HS-5 (cell line): ENCODE measurements around the gene MYLK2.
"Not testable (repeated sequence)": the region's sequence is repeated elsewhere in the genome, so short reads cannot be mapped to it uniquely, and the experiment has no call there.

ENCODE experiments used
- DNase-seq: peaks from one replicate; pipeline ENCODE4 v3.0.0-alpha.2; 2012; ENCODE audit warnings: low read depth

MYLK2 gene

DNA sequence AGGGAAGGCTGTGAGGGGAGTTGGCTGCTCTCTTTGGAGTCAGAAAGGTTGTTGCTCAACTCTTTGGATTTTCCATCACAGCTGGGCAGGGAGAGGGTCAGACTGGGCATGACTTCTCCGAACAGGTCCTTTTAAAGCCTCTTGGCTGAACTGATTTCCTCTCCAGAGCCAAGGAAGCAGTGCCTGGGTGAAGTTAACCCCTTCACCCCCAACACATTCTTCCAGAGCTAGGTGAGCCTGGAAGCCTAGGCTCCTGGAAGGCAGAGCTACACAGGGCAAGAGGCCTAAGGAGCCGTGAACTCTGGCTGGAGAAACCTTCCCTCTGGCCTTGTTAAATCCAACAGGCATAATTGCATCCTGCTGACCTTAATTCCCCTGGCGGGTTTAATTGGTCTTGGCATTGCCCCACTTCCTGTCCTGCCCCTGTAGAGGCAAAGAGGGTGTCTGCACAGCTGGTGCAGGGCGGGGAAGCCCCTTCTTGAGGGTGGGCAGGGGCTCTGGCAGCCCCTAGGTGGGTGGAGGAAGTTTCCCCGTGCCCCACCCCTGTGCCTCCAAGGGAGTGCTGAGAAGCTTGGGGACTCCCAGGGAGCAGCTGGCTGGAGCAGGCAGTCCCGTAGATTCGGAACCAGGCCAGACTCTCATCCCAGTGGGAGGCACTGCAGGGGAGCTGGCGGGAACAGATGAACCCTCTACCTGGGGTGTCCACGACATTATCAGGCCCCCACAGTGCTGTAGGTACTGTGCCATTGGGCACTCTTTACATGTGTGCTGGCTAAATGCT lies 3.6 kb upstream of the MYLK2 start:
- DNase-seq = no peak

DNA sequence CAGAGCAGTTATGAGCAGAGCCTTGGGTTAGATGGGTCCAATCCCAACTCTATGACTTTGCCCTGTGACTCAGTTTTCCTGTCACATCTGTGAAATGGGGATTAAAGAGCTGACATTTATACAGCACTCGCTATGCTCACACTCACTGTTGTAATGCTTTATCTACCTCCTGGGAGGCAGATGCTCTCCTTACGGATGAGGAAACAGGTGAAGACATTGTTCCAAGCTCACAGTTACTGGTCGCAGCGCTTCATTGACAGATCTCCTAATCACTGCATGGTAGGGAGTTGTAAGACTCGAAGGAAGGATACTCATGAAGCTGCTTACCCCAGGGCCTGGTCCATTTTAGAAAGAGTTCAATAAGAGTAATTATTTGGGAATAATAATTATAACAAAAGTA lies 2.9 kb upstream of the MYLK2 start:
- DNase-seq = no peak

DNA sequence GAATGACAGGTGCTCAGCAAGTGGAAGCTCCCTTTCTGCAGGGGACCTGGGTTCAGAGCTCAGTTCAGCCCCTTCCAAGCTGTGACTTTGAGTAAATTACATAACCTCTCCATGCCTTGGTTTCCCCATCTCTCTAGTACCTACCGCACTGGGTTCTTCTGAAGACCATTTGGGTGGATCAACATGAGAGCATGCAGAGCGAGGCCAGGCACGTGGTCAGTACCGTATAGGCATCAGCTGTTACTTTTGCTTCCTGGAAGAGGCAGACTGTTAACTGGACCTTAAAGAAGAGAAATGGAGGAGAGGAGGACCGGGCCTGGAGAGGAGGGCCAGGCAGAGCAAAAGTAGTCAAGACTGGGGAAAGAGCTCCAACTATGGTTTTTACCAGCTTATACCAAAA lies 1.7 kb upstream of the MYLK2 start:
- DNase-seq = no peak

DNA sequence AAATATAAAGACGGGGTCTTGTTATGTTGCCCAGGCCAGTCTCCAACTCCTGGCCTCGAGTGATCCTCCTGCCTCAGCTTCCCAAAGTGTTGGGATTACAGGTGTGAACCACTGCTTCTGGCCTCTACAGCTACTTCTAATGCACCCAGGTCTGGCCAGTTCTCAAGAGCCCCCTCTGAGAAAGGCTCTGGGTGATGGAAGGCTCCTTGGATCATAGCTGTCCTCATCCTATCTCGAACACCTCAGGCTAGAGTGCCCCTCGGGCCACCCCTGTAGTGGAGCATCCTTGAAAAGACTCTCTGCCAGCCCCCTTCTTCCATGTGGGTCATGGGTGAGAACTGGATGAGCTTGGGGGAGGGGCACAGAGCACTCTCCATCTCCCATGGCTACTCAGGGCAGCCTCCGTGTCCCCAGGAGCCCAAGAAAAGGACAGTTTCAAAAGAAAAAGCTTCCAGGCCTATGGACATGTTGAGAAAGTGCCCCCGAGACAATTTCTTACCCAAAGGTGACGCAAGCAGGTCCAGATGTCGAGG lies 714 bp upstream of the MYLK2 start:
- no peak for DNase-seq

DNA sequence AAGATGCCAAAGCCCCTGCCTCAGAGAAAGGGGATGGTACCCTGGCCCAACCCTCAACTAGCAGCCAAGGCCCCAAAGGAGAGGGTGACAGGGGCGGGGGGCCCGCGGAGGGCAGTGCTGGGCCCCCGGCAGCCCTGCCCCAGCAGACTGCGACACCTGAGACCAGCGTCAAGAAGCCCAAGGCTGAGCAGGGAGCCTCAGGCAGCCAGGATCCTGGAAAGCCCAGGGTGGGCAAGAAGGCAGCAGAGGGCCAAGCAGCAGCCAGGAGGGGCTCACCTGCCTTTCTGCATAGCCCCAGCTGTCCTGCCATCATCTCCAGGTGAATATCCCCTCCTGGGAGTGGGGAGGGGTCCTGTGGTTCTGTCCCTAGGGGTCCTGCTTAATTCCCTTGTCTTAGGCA lies 1.1 kb downstream of the MYLK2 start:
- DNase-seq = no peak

DNA sequence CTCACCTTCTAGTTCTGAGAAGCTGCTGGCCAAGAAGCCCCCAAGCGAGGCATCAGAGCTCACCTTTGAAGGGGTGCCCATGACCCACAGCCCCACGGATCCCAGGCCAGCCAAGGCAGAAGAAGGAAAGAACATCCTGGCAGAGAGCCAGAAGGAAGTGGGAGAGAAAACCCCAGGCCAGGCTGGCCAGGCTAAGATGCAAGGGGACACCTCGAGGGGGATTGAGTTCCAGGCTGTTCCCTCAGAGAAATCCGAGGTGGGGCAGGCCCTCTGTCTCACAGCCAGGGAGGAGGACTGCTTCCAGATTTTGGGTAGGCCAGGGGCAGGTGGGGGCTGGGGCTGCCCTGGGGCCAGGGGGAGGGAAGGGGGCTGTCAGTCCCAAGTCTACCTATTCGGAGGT lies 2.3 kb downstream of the MYLK2 start:
- DNase-seq = no peak

DNA sequence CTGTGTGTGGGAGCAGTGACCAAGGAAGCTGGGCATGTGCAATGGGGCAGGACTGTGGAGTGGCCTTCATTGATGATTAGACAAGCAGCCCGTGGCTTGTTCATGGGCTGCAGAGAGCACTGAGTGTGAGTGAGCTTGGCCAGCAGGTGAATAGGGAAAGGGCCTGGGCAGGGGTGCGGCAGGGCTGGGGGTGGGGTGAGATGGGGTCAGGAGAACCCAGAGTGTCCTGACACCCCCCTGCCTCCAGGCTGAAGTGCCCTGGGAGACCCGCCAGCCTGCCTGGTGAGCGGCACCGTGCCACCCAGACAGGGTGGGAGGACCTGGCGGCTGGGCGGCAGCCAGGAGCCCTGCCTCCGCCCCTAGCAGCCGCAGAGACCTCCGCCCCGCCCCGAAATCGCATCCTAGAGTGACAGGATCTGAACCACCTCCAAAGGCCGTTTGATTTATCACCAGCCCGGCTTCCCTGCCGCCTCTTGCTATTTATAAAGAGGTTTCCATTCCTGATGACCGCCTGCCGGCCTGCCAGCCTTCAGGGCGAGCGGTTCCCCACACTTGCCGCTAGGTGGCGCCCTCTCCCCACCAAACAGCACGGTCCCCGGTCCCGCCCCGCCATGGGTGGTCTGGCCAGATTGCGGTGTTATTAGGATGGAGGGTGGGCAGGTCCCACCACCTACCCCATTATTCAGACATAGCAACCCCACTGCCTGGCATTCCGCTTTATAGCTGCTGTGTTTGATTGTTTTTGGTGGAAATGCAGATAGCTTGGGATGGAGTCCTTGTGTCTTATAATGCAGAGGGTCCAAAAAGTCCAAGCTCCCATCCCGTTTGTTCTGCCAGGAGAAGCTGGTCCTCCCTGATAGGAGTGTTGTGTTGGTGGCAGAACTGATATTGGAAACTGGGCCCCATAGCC lies 3.5 kb downstream of the MYLK2 start:
- DNase-seq = no peak

DNA sequence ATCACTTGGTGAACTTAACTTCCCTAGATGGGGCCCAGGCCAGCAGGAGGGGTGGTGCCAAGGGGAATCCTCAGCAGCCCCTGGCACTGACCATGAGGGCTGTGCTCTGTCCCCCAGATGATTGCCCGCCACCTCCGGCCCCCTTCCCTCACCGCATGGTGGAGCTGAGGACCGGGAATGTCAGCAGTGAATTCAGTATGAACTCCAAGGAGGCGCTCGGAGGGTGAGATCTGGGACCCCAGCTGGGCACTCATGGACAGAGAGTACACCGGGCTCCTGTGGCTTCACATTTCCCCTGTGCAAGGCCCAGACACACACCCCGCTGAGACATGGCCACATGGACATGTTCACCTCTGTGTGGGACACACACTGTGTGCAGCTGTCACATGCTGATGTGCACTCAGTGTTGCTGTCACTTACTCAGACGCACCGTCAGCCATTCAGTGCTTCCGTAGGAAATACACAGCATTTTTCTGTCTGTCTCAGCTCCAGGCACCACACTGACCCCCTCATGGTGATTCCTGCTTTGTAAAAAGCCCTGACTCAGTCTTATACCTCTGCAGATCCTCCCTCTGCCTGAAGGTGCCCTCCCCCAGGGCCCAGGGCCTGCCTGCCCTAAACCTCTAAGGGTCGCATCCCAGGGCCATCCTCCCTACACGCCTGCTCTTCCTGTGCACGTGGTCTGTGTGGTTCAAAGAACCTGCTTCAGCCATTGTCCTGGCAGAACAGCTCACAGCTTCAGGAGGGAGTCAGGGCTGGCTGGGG lies 4.4 kb downstream of the MYLK2 start:
- DNase-seq = no peak

DNA sequence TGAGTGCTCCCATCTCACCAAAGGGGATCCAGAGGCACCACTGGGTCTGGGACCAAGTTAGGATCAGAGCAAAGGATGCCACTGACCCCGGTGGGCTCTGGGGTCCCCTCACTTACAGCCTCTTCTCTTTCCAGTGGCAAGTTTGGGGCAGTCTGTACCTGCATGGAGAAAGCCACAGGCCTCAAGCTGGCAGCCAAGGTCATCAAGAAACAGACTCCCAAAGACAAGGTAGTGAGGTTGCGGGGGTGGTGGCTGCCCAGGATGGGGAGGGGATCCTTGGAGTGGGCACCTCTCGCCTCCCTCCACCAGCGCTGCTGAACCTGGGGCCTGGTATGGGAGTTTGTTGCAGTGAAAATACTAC lies 4.9 kb downstream of the MYLK2 start:
- DNase-seq = no peak

DNA sequence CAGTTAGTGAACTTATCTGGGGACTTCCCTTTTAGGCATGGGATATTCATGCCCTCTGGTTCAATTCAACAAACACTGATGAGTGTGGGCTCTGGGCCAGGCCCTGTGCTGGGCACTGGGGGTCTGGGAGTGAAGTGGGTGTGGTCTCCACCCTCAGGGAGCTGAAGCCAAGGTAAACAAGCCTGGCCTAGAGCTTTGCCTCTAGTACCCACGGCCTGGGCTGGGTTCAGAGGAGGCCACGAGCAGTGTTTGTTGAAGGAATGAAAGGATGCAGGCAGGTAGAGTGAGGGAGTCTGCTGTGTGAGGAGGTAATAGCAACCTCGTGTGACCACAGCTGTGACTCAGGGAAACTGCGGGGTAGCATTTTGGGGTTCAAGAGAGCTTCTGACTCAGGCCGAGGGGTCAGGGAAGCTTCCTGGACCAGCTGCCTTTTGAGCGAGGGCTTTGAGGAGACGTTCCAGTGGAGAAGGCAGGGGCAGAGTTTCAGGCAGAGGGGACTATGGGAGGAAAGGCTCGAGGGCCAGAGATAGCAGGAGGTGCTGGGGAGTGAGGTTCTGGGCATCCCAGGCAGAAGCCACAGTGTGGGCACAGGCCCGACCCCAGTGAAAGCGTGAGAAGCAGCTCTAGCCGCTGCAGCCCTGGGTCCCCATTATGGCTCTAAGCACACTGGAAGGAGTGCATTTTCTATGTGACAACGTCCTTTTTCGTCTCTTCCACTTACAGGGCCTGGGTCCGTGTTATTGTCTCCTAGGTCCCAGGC lies 5.6 kb downstream of the MYLK2 start:
- no peak for DNase-seq

DNA sequence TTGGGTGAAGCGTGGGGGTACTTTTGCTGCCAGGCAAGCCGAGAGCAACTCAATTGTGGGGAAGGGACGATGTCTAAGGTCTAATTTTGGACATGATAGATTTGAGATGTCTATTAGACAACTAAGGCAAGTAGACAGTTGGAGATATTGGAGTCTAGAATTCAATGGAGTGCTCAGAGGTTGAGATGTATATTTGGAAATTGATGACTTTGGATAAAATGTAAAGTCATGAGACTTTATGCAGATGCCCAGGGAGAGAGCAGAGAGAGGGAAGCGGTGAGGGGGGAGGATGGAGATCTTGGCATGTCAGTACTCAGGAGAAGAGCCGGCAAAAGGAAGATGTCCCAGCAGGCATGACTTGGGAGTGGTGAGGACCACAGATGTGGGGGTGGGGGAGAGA lies 6.9 kb downstream of the MYLK2 start:
- no peak for DNase-seq

DNA sequence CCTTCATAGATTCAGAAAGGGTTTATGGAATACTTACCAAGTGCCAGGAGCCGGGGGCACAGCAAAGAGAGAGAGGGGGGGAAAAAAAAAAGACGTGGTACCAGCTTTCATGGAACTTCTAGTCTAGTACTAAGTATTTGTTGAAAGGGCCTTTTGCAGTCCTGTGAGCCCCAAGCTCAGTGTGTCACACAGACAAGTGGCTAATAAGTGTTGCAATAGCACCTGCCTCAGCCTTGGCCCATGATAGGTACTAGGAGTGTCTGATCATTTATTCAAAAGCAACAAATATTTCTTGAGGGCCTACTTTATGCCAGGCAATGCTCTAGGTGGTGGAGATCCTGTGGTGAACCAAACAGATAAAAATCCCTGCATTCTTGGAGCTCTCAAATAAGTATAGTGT lies 7.9 kb downstream of the MYLK2 start:
- DNase-seq = no peak

DNA sequence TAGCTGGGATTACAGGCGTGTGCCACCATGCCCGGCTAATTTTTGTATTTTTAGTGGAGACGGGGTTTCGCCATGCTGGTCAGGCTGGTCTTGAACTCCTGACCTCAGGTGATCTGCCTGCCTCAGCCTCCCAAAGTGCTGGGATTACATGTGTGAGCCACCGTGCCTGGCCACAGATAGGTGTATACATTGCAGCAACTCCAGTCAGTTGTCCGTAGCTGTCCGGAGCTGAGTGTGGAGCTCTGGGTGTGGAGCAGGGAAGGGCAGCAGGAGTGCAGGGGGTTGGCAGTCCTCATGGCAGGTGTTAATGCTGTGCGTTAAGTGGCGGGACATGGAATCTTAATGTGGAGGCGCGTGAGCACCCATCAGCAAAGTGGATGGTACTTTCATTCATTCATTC lies 8.9 kb downstream of the MYLK2 start:
- DNase-seq = not testable (repeated sequence)

DNA sequence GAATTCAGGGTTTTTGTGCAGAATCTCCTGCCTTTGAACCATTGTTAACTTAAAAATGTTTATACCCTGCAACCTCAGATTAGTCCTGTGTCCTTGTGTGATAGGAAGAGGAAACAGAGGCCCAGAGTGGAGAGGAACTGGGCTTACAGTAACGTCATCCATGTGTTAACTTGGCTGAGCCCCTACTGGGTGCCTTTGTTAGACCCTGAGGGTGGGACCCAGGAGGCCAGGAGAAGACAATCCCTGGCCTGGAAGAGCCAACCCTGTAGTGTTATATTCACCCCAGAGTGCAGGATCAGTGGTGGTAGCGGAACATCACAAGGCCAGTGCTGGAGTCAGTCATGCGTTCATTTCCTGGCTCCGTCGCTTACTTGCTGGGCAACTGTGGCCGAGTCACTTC lies 10.6 kb downstream of the MYLK2 start:
- DNase-seq = no peak

DNA sequence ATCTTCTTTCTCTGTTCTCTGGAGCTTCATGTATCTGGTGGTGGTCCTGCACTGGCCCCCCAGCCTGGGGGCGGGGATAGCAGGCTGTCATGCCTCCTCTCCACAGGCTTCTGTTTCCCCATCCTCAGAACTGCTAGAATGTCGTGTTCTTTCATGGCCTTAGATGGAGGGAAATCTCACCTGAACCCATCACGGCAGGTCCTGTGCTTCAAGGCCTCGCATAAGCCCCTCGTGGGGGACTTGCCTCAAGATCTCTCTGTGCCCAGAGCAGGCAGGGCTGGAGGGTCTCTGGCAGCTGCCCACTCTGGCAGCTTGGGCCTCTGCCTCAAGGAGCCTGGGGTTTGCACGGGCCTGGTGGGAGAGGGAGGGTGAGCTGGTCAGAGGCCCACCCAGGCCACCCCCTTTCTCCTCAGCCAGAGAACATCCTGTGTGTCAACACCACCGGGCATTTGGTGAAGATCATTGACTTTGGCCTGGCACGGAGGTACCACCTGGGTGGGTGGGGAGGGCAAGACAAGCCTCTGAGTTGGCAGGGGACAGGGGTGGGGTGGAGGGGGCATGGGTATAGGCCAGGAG lies 11.3 kb downstream of the MYLK2 start:
- DNase-seq = no peak

DNA sequence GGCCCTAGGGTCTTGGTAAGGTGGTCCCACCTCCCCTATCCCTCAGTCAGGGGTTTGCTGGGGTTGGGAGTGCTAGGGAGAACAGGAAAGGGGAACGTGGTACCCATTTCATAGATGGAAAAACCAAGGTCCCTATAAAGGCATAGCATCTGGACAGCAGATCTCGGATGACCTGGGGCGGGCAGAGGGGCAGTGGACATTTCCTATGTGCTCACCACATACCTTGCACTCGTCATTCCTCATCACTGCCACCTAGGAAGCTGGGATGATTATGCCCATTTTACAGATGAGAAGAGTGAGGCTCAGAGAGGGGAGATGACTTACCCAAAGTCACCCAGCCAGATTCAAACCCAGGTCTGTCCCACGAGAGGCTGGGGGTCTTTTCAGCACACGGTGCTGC lies 12.1 kb downstream of the MYLK2 start:
- no peak for DNase-seq

DNA sequence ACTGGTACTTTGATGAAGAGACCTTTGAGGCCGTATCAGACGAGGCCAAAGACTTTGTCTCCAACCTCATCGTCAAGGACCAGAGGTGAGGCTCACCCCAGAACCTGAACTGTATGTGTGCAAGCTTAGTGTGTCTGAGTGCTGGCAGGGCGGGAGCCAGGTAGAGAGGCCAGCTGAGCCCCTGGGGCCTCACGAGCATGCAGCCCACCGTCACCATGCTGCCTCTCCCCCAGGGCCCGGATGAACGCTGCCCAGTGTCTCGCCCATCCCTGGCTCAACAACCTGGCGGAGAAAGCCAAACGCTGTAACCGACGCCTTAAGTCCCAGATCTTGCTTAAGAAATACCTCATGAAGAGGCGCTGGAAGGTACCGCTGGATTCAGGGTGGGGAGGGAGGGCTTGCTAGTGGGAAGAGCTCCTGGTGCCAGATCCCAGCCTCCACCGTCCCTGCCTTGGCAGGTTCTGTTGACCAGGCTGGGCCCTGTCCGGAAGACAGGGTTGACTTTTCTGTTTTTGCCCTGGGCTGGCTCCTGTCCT lies 12.7 kb downstream of the MYLK2 start:
- no peak for DNase-seq

DNA sequence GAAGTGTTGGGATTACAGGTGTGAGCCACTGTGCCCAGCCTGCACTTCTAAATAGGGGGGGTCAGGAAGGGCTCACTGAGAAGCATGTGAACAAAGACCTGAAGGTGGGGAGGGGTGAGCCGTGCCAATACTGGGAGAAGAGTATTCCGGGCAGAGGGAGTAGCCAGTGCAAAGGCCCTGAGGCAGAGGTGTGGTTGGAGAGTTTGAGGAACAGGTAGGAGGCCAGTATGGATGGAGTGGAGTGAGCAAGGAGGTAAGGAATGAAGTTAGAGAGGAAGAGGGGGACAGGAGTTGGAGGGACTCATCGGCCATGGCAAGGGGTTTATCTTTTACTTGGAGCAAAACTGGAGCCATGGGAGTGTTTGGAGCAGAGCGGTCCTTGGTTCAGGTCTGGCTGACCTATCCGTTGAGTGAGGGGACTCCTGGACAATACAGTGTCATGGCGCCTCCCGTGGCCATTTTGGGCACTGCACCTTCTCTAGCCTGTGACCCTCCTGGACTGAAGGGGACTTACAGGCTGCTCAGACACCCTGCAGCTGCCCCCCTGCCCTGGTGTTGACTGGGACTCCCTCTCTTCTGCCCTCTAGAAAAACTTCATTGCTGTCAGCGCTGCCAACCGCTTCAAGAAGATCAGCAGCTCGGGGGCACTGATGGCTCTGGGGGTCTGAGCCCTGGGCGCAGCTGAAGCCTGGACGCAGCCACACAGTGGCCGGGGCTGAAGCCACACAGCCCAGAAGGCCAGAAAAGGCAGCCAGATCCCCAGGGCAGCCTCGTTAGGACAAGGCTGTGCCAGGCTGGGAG lies 14.2 kb downstream of the MYLK2 start:
- DNase-seq = no peak

DNA sequence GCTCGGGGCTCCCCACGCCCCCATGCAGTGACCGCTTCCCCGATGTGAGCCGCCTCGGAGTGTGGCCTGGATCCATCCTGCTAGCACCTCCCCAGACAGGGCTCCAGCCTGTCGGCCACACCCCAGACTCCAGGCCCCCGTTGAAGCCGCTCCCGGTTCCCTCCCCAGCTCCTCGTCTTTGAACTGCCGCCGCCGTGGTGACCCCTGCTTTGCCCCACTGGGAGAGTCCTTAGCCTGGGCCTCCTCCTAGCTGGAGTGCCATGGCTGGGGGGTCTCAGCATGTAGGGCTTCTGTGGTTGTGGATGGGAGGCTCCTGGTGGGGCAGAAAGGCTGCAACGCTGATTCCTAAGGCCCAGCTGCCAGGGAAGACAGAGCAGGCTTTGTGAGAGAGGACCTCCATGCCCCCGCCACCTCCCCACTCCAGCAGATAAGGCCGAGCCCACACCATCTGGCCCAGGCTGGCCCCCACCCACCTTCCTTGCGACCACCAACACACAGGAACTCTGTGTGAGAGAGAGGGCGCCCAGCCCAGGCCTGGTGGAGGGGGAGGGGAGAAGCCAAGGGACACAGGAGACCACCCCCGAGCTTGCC lies 14.9 kb downstream of the MYLK2 start:
- DNase-seq = no peak

DNA sequence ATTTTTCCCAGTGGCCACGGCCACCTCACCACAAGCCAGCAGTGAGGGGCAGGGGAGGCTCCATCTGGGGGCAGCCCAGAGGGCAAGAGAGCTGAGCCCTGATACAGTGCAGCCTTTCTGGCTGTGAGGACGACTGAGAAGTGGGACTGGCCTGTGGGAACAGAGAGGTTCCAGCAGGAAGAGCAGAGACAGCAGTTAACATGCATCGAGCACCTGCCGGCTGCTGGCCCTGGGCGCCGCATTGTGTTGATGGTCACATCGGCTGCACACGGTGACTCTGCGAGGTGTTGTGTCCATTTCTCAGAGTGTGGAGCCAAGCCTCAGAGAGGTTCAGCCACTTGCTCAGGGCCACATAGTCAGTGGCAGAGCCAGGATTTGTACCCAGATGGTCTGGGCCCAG lies 16.4 kb downstream of the MYLK2 start:
- no peak for DNase-seq
